Osteocyte (in vitro differentiated cells): ENCODE measurements around the gene ANAPC2. TPM values are rescaled to one million over a fixed set of nuclear protein-coding genes. Genes with fewer than 3 reads are reported as not detected.

Experiments
- DNase-seq: peaks from one replicate; pipeline ENCODE4 v3.0.0; 2021; ENCODE audit warnings: mixed read lengths; ENCODE audit not compliant: unreplicated experiment; ENCODE audit errors: extremely low spot score
- H3K27ac Mint-ChIP-seq: one replicate; pipeline ENCODE4 v1.8.0; 2021; ENCODE audit warnings: mild to moderate bottlenecking, mixed read lengths; ENCODE audit not compliant: unreplicated experiment
- H3K27me3 Mint-ChIP-seq: one replicate; pipeline ENCODE4 v1.8.0; 2021; ENCODE audit warnings: mixed read lengths; ENCODE audit not compliant: unreplicated experiment
- H3K36me3 Mint-ChIP-seq: one replicate; pipeline ENCODE4 v1.8.0; 2021; ENCODE audit warnings: mixed read lengths; ENCODE audit not compliant: unreplicated experiment
- H3K4me1 Mint-ChIP-seq: one replicate; pipeline ENCODE4 v1.8.0; 2021; ENCODE audit warnings: mixed read lengths; ENCODE audit not compliant: unreplicated experiment
- H3K4me3 Mint-ChIP-seq: one replicate; pipeline ENCODE4 v1.8.0; 2021; ENCODE audit warnings: mild to moderate bottlenecking, moderate library complexity, mixed read lengths; ENCODE audit not compliant: unreplicated experiment
- H3K9me3 Mint-ChIP-seq: one replicate; pipeline ENCODE4 v1.8.0; 2021; ENCODE audit warnings: mixed read lengths; ENCODE audit not compliant: unreplicated experiment
- total RNA-seq: library from RNA; stranded (reverse); gene quantifications from 2 replicates; pipeline ENCODE4 v1.2.1, GENCODE V29; 2021
- TF ChIP-seq, protein P1 (sequence below): fragments of 200-600 bp; sonication (generic); IDR thresholded peaks from 2 replicates; pipeline ENCODE4 v1.5.0; 2021; ENCODE audit warnings: antibody characterized with exemption, mild to moderate bottlenecking, moderate library complexity

ANAPC2 gene
- total RNA-seq, 1 donor from 2014 or later: 61.0 TPM

GRCh38 chr9:137221506-137222111 lies 33.2 kb upstream of the ANAPC2 start:
- no peak for DNase-seq
- Mint-ChIP-seq H3K36me3 (no peaks in the 10 kb centered on the region), H3K4me1 (peaks cover 11% of the 10 kb centered on the region), H3K9me3 (no peaks in the 10 kb centered on the region), H3K27me3 (no peaks in the 10 kb centered on the region), H3K4me3 (no peak overlapping the region), H3K27ac (no peak overlapping the region)
- TF ChIP-seq, protein P1, sequence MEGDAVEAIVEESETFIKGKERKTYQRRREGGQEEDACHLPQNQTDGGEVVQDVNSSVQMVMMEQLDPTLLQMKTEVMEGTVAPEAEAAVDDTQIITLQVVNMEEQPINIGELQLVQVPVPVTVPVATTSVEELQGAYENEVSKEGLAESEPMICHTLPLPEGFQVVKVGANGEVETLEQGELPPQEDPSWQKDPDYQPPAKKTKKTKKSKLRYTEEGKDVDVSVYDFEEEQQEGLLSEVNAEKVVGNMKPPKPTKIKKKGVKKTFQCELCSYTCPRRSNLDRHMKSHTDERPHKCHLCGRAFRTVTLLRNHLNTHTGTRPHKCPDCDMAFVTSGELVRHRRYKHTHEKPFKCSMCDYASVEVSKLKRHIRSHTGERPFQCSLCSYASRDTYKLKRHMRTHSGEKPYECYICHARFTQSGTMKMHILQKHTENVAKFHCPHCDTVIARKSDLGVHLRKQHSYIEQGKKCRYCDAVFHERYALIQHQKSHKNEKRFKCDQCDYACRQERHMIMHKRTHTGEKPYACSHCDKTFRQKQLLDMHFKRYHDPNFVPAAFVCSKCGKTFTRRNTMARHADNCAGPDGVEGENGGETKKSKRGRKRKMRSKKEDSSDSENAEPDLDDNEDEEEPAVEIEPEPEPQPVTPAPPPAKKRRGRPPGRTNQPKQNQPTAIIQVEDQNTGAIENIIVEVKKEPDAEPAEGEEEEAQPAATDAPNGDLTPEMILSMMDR: no peak

GRCh38 chr9:137221095-137221505 lies 32.7 kb upstream of the ANAPC2 start:
- H3K4me1 Mint-ChIP-seq: peaks cover 11% of the 10 kb centered on the region
- peak overlapping the region; percentile 45 for H3K4me3 Mint-ChIP-seq
- no peak for DNase-seq
- no peak overlapping the region for H3K27ac Mint-ChIP-seq
- no peaks in the 10 kb centered on the region for H3K27me3 Mint-ChIP-seq
- H3K9me3 Mint-ChIP-seq: no peaks in the 10 kb centered on the region
- H3K36me3 Mint-ChIP-seq: no peaks in the 10 kb centered on the region
- TF ChIP-seq, protein P1: no peak

DNA sequence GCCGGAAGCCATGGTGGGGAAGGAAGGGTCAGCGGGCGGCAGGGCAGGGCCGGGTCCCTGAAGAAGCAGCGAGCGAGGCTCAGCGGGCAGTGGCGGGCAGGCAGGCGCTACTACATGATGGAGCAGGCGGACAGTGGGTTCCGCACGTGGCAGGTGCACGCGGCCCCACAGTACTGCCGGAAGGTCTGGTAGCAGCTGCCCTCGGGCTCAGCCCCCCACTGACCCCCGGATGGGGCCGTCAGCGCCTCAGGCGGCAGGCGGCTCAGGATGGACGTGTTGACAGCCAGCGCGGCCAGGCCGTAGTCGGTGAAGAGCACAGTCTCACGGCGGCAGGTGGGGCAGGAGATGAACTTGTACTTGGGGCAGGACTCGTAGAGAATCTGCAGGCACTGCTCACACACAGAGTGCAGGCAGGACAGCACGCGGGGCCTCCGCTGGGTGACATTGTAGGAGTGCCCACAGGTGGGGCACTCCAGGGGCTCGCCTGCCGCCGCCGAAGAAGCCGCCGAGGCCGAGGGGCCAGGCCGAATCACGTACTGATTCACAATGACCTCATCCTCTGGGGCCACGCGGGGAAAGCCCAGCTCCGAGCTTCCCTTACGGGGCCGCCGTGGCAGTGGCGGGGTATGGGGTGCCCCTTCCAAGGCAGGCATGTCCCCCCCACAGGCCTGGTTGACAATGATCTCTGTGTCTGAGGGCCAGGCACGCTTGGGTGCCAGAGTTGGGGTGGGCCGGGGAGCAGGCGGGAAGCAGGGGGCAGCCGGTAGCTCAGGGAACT lies 32.1 kb upstream of the ANAPC2 start:
- peak overlapping the region; percentile 45 for H3K4me3 Mint-ChIP-seq
- H3K9me3 Mint-ChIP-seq: no peaks in the 10 kb centered on the region

DNA sequence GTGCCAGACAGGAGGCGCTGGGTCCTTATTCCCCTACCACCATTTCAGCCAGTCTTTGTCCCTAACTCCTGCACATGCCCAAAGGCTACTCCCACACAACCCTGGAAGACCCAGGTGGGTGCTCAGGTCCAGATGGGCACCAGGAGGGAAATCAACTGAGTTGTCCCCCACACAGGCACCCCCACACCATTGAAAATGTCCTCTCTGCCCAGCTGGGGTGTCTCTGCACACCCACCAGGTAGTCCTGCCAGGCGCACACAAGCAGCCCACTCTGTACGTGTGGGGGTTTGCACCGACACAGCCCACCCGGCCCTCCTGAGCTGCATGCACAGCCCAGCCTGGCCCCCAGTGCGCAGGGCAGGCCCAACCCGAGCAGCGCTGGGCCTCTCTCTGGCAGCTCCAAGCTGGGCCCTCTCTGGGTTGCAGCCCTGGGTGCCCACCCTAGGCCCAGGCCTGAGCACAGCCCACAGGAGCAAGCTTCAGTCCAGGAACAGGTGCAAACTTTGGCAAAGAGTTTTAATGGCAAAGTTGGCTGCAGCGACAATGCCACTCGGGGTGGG lies 31.5 kb upstream of the ANAPC2 start:
- H3K27ac Mint-ChIP-seq: no peak overlapping the region
- no peak overlapping the region for H3K4me3 Mint-ChIP-seq
- TF ChIP-seq, protein P1: no peak
- H3K4me1 Mint-ChIP-seq: peaks cover 11% of the 10 kb centered on the region
- H3K27me3 Mint-ChIP-seq: no peaks in the 10 kb centered on the region
- no peak for DNase-seq
- H3K36me3 Mint-ChIP-seq: no peaks in the 10 kb centered on the region
- no peaks in the 10 kb centered on the region for H3K9me3 Mint-ChIP-seq

More for the DNA sequence above, 32.1 kb upstream of the ANAPC2 start:
- no peak overlapping the region for H3K27ac Mint-ChIP-seq
- TF ChIP-seq, protein P1: no peak
- H3K27me3 Mint-ChIP-seq: no peaks in the 10 kb centered on the region
- H3K36me3 Mint-ChIP-seq: no peaks in the 10 kb centered on the region
- peaks cover 11% of the 10 kb centered on the region for H3K4me1 Mint-ChIP-seq
- DNase-seq: no peak

GRCh38 chr9:137218754-137219271 lies 30.5 kb upstream of the ANAPC2 start:
- peaks cover 10% of the 10 kb centered on the region for H3K4me1 Mint-ChIP-seq
- H3K4me3 Mint-ChIP-seq: no peak overlapping the region
- no peak overlapping the region for H3K27ac Mint-ChIP-seq
- no peaks in the 10 kb centered on the region for H3K36me3 Mint-ChIP-seq
- H3K9me3 Mint-ChIP-seq: no peaks in the 10 kb centered on the region
- no peaks in the 10 kb centered on the region for H3K27me3 Mint-ChIP-seq
- TF ChIP-seq, protein P1: no peak
- DNase-seq: no peak
